Neural cell (in vitro differentiated cells): ENCODE results near the gene C11orf65. TPM values are rescaled to one million over a fixed set of nuclear protein-coding genes. Genes with fewer than 3 reads are reported as not detected.

Experiments
- H2AFZ ChIP-seq: fragments of 200-600, 300-800 bp; sonication (generic), shearing (Covaris generic); 2 replicates; pipeline ENCODE4 v1.6.0; 2014; ENCODE audit warnings: low read depth, mild to moderate bottlenecking, antibody characterized with exemption, low read length, moderate library complexity
- H3F3A ChIP-seq: fragments of 200-600 bp; shearing (Covaris generic); 2 replicates; pipeline ENCODE4 v1.6.1; 2016; ENCODE audit warnings: mild to moderate bottlenecking, moderate library complexity, mixed read lengths, antibody characterized with exemption, low read length; ENCODE audit not compliant: insufficient read depth, poor library complexity, severe bottlenecking
- H3K27ac ChIP-seq: fragments of 200-600, 300-800 bp; sonication (generic), shearing (Covaris generic); 2 replicates; pipeline ENCODE4 v1.5.1; 2014; ENCODE audit warnings: mild to moderate bottlenecking, low read length, moderate library complexity
- H3K27me3 ChIP-seq: fragments of 300-800, 200-600 bp; sonication (generic), shearing (Covaris generic); 2 replicates; pipeline ENCODE4 v1.6.0; 2014; ENCODE audit warnings: mild to moderate bottlenecking, low read depth, low read length, moderate library complexity; ENCODE audit not compliant: insufficient read depth
- H3K36me3 ChIP-seq: fragments of 300-800, 200-600 bp; sonication (generic), shearing (Covaris generic); 2 replicates; pipeline ENCODE4 v1.5.1; 2014; ENCODE audit warnings: mild to moderate bottlenecking, antibody characterized with exemption, low read length, moderate library complexity; ENCODE audit not compliant: insufficient read depth
- H3K4me2 ChIP-seq: fragments of 300-800, 200-600 bp; sonication (generic), shearing (Covaris generic); 2 replicates; pipeline ENCODE4 v1.6.0; 2014; ENCODE audit warnings: mild to moderate bottlenecking, low read length
- H3K4me3 ChIP-seq: fragments of 300-800, 200-600 bp; sonication (generic), shearing (Covaris generic); 2 replicates; pipeline ENCODE4 v1.5.1; 2014; ENCODE audit warnings: mild to moderate bottlenecking, low read length, moderate library complexity
- H3K79me2 ChIP-seq: fragments of 200-600 bp; shearing (Covaris generic); replicated peaks from 2 replicates; pipeline ENCODE4 v1.6.0; 2014; ENCODE audit warnings: mild to moderate bottlenecking, low read length, moderate library complexity; ENCODE audit not compliant: insufficient read depth
- H3K9ac ChIP-seq: fragments of 300-800, 200-600 bp; sonication (generic), shearing (Covaris generic); 2 replicates; pipeline ENCODE4 v1.6.1; 2016; ENCODE audit warnings: mild to moderate bottlenecking, low read length, mixed read lengths
- H3K9me2 ChIP-seq: fragments of 200-600 bp; shearing (Covaris generic); 2 replicates; pipeline ENCODE4 v1.6.1; 2016; ENCODE audit warnings: mild to moderate bottlenecking, low read length, mixed read lengths; ENCODE audit not compliant: insufficient read depth
- H3K9me3 ChIP-seq: fragments of 200-600, 300-800 bp; sonication (generic), shearing (Covaris generic); 2 replicates; pipeline ENCODE4 v1.6.1; 2016; ENCODE audit warnings: mild to moderate bottlenecking, mixed run types, low read length, moderate library complexity, mixed read lengths
- H4K20me1 ChIP-seq: fragments of 200-600 bp; shearing (Covaris generic); 2 replicates; pipeline ENCODE4 v1.6.1; 2016; ENCODE audit warnings: mild to moderate bottlenecking, mixed run types; ENCODE audit not compliant: insufficient read depth
- CTCF ChIP-seq: fragments of 450-650 bp; IDR thresholded peaks from 2 replicates; pipeline ENCODE4 v1.5.1; 2014; ENCODE audit warnings: antibody characterized with exemption, mild to moderate bottlenecking, moderate library complexity; ENCODE audit not compliant: poor library complexity, severe bottlenecking
- EP300 ChIP-seq: fragments of 450-650 bp; conservative IDR thresholded peaks from 2 replicates; pipeline ENCODE4 v1.6.1; 2014; ENCODE audit warnings: antibody characterized with exemption, mild to moderate bottlenecking, moderate library complexity; ENCODE audit not compliant: poor library complexity, severe bottlenecking
- EZH2 ChIP-seq: fragments of 200-600, 300-800 bp; shearing (Covaris generic), sonication (generic); IDR thresholded peaks from 2 replicates; pipeline ENCODE4 v1.6.1; 2014; ENCODE audit warnings: antibody characterized with exemption, low read length, borderline replicate concordance, mild to moderate bottlenecking; ENCODE audit not compliant: insufficient read depth, poor library complexity, severe bottlenecking
- MXI1 ChIP-seq: fragments of 450-650 bp; conservative IDR thresholded peaks from 2 replicates; pipeline ENCODE4 v1.6.1; 2014; ENCODE audit warnings: antibody characterized with exemption, mild to moderate bottlenecking; ENCODE audit not compliant: poor library complexity, severe bottlenecking
- POLR2AphosphoS5 ChIP-seq: IDR thresholded peaks from 2 replicates; pipeline ENCODE4 v1.6.1; 2012
- RAD21 ChIP-seq: fragments of 450-650 bp; conservative IDR thresholded peaks from 2 replicates; pipeline ENCODE4 v1.6.1; 2014; ENCODE audit warnings: antibody characterized with exemption, mild to moderate bottlenecking, moderate library complexity
- REST ChIP-seq: IDR thresholded peaks from 2 replicates; pipeline ENCODE4 v1.6.1; 2012; ENCODE audit warnings: borderline replicate concordance
- SMC3 ChIP-seq: fragments of 450-650 bp; conservative IDR thresholded peaks from 2 replicates; pipeline ENCODE4 v1.6.1; 2014; ENCODE audit warnings: antibody characterized with exemption, mild to moderate bottlenecking, moderate library complexity; ENCODE audit not compliant: poor library complexity
- TAF1 ChIP-seq: IDR thresholded peaks from 2 replicates; pipeline ENCODE4 v1.6.1; 2012; ENCODE audit warnings: low read depth
- polyA plus RNA-seq: library from polyadenylated mRNA; depleted of rRNA; stranded (reverse); fragments of >200 nt; gene quantifications from 2 replicates; pipeline ENCODE4 v1.2.3, GENCODE V29; 2014

C11orf65 gene
- polyA plus RNA-seq, 1 donor from 2014 or later: 1.1 TPM

- Histone ChIP-seq H4K20me1 (no peaks in the 10 kb centered on the region), H3K4me3 (no peak overlapping the region), H2AFZ (no peak overlapping the region), H3K27ac (no peak overlapping the region), H3F3A (no peaks in the 10 kb centered on the region), H3K9ac (no peak overlapping the region), H3K79me2 (no peaks in the 10 kb centered on the region), H3K4me2 (no peak overlapping the region), H3K9me3 (no peaks in the 10 kb centered on the region), H3K36me3 (no peaks in the 10 kb centered on the region), H3K9me2 (no peaks in the 10 kb centered on the region), H3K27me3 (no peaks in the 10 kb centered on the region)
- TF ChIP-seq POLR2AphosphoS5 (no peak), SMC3 (no peak), REST (no peak), RAD21 (no peak), EZH2 (no peak), TAF1 (no peak), EP300 (no peak), MXI1 (no peak), CTCF (no peak)
These were observed 24.6 kb upstream of the C11orf65 start for GRCh38 chr11:108491936-108492335.

GRCh38 chr11:108486828-108487227 lies 19.5 kb upstream of the C11orf65 start:
- Histone ChIP-seq H3K4me2 (no peak overlapping the region), H3K4me3 (no peak overlapping the region), H3K79me2 (no peaks in the 10 kb centered on the region), H3F3A (no peaks in the 10 kb centered on the region), H3K36me3 (no peaks in the 10 kb centered on the region), H3K9me3 (no peaks in the 10 kb centered on the region), H3K27ac (no peak overlapping the region), H2AFZ (no peak overlapping the region), H3K9me2 (no peaks in the 10 kb centered on the region), H3K27me3 (no peaks in the 10 kb centered on the region), H3K9ac (no peak overlapping the region), H4K20me1 (no peaks in the 10 kb centered on the region)
- no peak for TF ChIP-seq EP300
- TF ChIP-seq EZH2: no peak
- TF ChIP-seq CTCF: no peak
- TF ChIP-seq RAD21: no peak
